Keratinocyte (primary cell): ENCODE results near the gene MINDY1.

Experiments
- CTCF ChIP-seq, 3 experiments: IDR thresholded peaks in 1 of 3; conservative IDR thresholded peaks in 1 of 3; optimal IDR thresholded peaks in 1 of 3; 2 replicates in 2 of 3; 3 replicates in 1 of 3; pipeline versions ENCODE3 to v1.5.1; 2011; ENCODE audit warnings: low read length in 3 of 3, mild to moderate bottlenecking in 3 of 3, moderate library complexity in 2 of 3, control low read depth in 1 of 3, inconsistent platforms in 1 of 3; ENCODE audit not compliant: insufficient read depth in 2 of 3; ENCODE audit errors: extremely low read depth in 1 of 3
- EZH2 ChIP-seq: IDR thresholded peaks from one replicate; pipeline ENCODE4 v1.6.1; 2012; ENCODE audit warnings: inconsistent platforms, mild to moderate bottlenecking, low read length, moderate library complexity

GRCh38 chr1:150979092-150980056 lies 27.3 kb downstream of the MINDY1 start:
- TF ChIP-seq CTCF (optimal IDR thresholded peaks at IDR 0.05 in 1 of 3, IDR thresholded peaks at IDR 0.05 in 1 of 3, conservative IDR thresholded peaks at IDR 0.05 in 1 of 3; ENCODE audit: extremely low read depth in 1 of 3, insufficient read depth in 2 of 3, low read length in 3 of 3): peak; percentile 97 to 100 (median 100)
- TF ChIP-seq EZH2: no peak
